Neural progenitor cell (in vitro differentiated cells): ENCODE data around the gene TEPSIN. TPM values are rescaled to one million over a fixed set of nuclear protein-coding genes. Genes with fewer than 3 reads are reported as not detected.

Experiments
- DNase-seq: peaks from one replicate; pipeline ENCODE4 v3.0.0-alpha.2; 2016; ENCODE audit warnings: low spot score
- H2AFZ ChIP-seq: fragments of 200-600 bp; sonication (generic); replicated peaks from 2 replicates; pipeline ENCODE4 v1.6.1; 2016; ENCODE audit warnings: antibody characterized with exemption
- H3F3A ChIP-seq: fragments of 200-600 bp; sonication (generic); 2 replicates; pipeline ENCODE4 v1.6.1; 2016; ENCODE audit warnings: antibody characterized with exemption, low read depth
- H3K27ac ChIP-seq: fragments of 200-600 bp; sonication (generic); 2 replicates; pipeline ENCODE4 v1.5.1; 2016; ENCODE audit warnings: mild to moderate bottlenecking
- H3K27me3 ChIP-seq: fragments of 200-600 bp; sonication (generic); 2 replicates; pipeline ENCODE4 v1.6.1; 2016; ENCODE audit warnings: mild to moderate bottlenecking, moderate library complexity
- H3K36me3 ChIP-seq: fragments of 200-600 bp; sonication (generic); 2 replicates; pipeline ENCODE4 v1.5.1; 2016
- H3K4me1 ChIP-seq: fragments of 200-600 bp; sonication (generic); 2 replicates; pipeline ENCODE4 v1.6.1; 2016; ENCODE audit warnings: mixed run types
- H3K4me2 ChIP-seq: fragments of 200-600 bp; sonication (generic); 2 replicates; pipeline ENCODE4 v1.6.1; 2016
- H3K4me3 ChIP-seq: fragments of 200-600 bp; sonication (generic); 2 replicates; pipeline ENCODE4 v1.5.1; 2016
- H3K79me2 ChIP-seq: fragments of 200-600 bp; sonication (generic); 2 replicates; pipeline ENCODE4 v1.6.1; 2016; ENCODE audit warnings: low read depth
- H3K9ac ChIP-seq: fragments of 200-600 bp; sonication (generic); 2 replicates; pipeline ENCODE4 v1.6.1; 2016
- H3K9me3 ChIP-seq: fragments of 200-600 bp; sonication (generic); 2 replicates; pipeline ENCODE4 v1.5.1; 2016; ENCODE audit warnings: low read depth
- H4K20me1 ChIP-seq: fragments of 200-600 bp; sonication (generic); 2 replicates; pipeline ENCODE4 v1.6.1; 2016; ENCODE audit warnings: low read depth
- H3K27ac Mint-ChIP-seq: 3 replicates; pipeline ENCODE4 v1.8.0; 2021; ENCODE audit warnings: mixed read lengths
- H3K27me3 Mint-ChIP-seq: 2 replicates; pipeline ENCODE4 v1.8.0; 2022; ENCODE audit warnings: low read depth, mild to moderate bottlenecking, inconsistent platforms, moderate library complexity, mixed read lengths; ENCODE audit not compliant: insufficient read depth
- H3K36me3 Mint-ChIP-seq: 3 replicates; pipeline ENCODE4 v1.8.0; 2021; ENCODE audit warnings: mixed read lengths
- H3K4me1 Mint-ChIP-seq: 3 replicates; pipeline ENCODE4 v1.8.0; 2021; ENCODE audit warnings: mixed read lengths
- H3K4me3 Mint-ChIP-seq: 3 replicates; pipeline ENCODE4 v1.8.0; 2021; ENCODE audit warnings: mild to moderate bottlenecking, moderate library complexity, mixed read lengths
- H3K9me3 Mint-ChIP-seq: 3 replicates; pipeline ENCODE4 v1.8.0; 2020; ENCODE audit warnings: mixed read lengths
- EZH2 ChIP-seq: fragments of 200-600 bp; sonication (generic); IDR thresholded peaks from 2 replicates; pipeline ENCODE4 v1.6.1; 2017; ENCODE audit warnings: antibody characterized with exemption, mild to moderate bottlenecking, moderate library complexity
- EZH2phosphoT487 ChIP-seq: fragments of 200-600 bp; sonication (generic); IDR thresholded peaks from 2 replicates; pipeline ENCODE4 v1.6.1; 2017; ENCODE audit warnings: antibody characterized with exemption
- total RNA-seq: library from RNA; depleted of rRNA; stranded (reverse); fragments of >200 nt; gene quantifications from 2 replicates; pipeline ENCODE4 v1.2.3, GENCODE V29; 2015; ENCODE audit warnings: low replicate concordance
- TF ChIP-seq, protein P1 (sequence below): fragments of 200-600 bp; sonication (generic); IDR thresholded peaks from 2 replicates; pipeline ENCODE4 v1.5.1; 2017; ENCODE audit warnings: antibody characterized with exemption, mild to moderate bottlenecking

The TEPSIN gene
- total RNA-seq, 1 donor from 2014 or later = 20.6 TPM

DNA sequence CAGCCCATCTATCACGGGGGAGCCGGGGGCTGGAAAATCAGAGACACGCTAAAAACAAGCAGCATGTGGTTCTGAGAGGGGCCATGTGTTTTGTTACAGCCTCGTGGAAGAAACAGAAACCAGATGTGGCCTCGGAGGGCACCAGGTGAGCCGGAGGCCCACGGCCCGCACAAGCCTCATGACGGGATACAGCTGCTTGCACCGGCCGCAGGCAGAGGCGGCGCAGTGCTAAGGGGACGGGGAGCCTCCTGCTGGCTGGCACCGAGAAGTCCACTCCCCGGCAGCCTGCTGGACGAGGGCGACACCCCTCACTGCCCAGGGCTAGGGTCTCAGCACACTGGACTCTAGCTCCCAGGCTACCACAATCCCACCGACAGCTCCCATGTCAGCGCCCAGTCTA is 19.4 kb upstream of the TEPSIN start:
- TF ChIP-seq, protein P1, sequence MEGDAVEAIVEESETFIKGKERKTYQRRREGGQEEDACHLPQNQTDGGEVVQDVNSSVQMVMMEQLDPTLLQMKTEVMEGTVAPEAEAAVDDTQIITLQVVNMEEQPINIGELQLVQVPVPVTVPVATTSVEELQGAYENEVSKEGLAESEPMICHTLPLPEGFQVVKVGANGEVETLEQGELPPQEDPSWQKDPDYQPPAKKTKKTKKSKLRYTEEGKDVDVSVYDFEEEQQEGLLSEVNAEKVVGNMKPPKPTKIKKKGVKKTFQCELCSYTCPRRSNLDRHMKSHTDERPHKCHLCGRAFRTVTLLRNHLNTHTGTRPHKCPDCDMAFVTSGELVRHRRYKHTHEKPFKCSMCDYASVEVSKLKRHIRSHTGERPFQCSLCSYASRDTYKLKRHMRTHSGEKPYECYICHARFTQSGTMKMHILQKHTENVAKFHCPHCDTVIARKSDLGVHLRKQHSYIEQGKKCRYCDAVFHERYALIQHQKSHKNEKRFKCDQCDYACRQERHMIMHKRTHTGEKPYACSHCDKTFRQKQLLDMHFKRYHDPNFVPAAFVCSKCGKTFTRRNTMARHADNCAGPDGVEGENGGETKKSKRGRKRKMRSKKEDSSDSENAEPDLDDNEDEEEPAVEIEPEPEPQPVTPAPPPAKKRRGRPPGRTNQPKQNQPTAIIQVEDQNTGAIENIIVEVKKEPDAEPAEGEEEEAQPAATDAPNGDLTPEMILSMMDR = peak; percentile 38
- TF ChIP-seq EZH2phosphoT487 (no peak), EZH2 (no peak)
- Mint-ChIP-seq H3K4me3 (no peak overlapping the region), H3K27ac (no peak overlapping the region), H3K9me3 (no peaks in the 10 kb centered on the region), H3K36me3 (peaks cover 10% of the 10 kb centered on the region), H3K4me1 (peaks cover 24% of the 10 kb centered on the region), H3K27me3 (peaks cover 6% of the 10 kb centered on the region)
- peaks cover 16% of the 10 kb centered on the region for H4K20me1 ChIP-seq
- H3K4me2 ChIP-seq = no peak overlapping the region
- peaks cover 17% of the 10 kb centered on the region for H3F3A ChIP-seq
- no peak overlapping the region for H3K9ac ChIP-seq
- no peak overlapping the region for H3K27ac ChIP-seq
- H3K36me3 ChIP-seq = no peaks in the 10 kb centered on the region
- DNase-seq = peak; percentile 57
- no peaks in the 10 kb centered on the region for H3K27me3 ChIP-seq
- H3K4me1 ChIP-seq = peaks cover 5% of the 10 kb centered on the region
- no peaks in the 10 kb centered on the region for H3K9me3 ChIP-seq
- H2AFZ ChIP-seq = no peak overlapping the region
- H3K4me3 ChIP-seq = no peak overlapping the region
- H3K79me2 ChIP-seq = no peaks in the 10 kb centered on the region

DNA sequence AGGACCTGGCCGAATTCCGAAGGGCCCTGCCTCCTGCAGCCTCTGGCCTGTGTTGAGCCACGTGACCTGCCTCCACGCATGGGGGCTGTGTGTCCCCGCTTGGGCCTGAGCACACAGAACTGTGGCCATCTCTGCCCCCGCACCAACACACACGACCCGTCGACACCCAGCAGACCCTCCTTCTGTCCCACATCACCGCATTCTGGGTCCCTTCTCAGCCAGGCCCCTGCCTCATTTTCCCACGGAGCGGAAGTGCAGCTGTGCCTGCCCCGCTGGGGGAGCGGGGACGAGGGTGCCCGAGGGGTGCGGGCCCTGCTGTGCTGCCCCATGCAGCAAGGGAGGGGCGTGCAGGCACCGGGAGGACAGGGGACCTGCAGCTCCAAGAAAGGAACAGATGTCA is 18.7 kb upstream of the TEPSIN start:
- no peaks in the 10 kb centered on the region for H3K27me3 ChIP-seq
- H3K4me1 ChIP-seq = peaks cover 5% of the 10 kb centered on the region
- peaks cover 30% of the 10 kb centered on the region for H3K4me1 Mint-ChIP-seq
- no peak overlapping the region for H3K27ac ChIP-seq
- no peak overlapping the region for H3K4me2 ChIP-seq
- H4K20me1 ChIP-seq = peaks cover 20% of the 10 kb centered on the region
- H3K36me3 Mint-ChIP-seq = peaks cover 9% of the 10 kb centered on the region
- H3F3A ChIP-seq = peaks cover 23% of the 10 kb centered on the region
- H3K36me3 ChIP-seq = no peaks in the 10 kb centered on the region
- H3K79me2 ChIP-seq = no peaks in the 10 kb centered on the region
- H3K9me3 ChIP-seq = no peaks in the 10 kb centered on the region
- H3K9me3 Mint-ChIP-seq = no peaks in the 10 kb centered on the region
- no peak overlapping the region for H3K4me3 ChIP-seq
- H3K27me3 Mint-ChIP-seq = peaks cover 6% of the 10 kb centered on the region
- no peak overlapping the region for H3K4me3 Mint-ChIP-seq
- TF ChIP-seq EZH2 = no peak
- TF ChIP-seq, protein P1 = no peak
- TF ChIP-seq EZH2phosphoT487 = no peak
- no peak for DNase-seq
- H3K27ac Mint-ChIP-seq = no peak overlapping the region
- no peak overlapping the region for H3K9ac ChIP-seq
- H2AFZ ChIP-seq = no peak overlapping the region

DNA sequence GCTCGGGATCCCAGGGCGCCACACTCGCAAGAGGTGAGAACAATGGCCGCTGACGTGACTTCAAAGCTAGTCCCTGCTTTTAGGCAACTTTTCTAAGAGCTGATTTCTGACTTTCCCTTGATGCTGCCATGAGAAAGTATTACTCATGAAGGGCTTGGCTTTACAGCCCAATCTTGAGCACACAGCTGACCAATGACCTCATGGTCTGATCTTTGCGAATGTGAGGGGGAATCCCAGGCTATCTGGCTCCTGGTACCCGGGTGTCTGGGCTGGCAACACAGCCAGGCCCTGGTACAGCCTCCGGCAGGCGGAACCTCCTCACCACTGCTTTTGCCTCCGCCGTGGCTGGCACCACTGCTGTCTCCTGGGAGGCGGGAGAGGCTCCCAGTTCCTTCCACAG is 17.8 kb upstream of the TEPSIN start:
- Histone ChIP-seq H3K36me3 (no peaks in the 10 kb centered on the region), H3K4me2 (no peak overlapping the region), H3K9ac (no peak overlapping the region), H3K27ac (no peak overlapping the region), H3K27me3 (no peaks in the 10 kb centered on the region), H2AFZ (no peak overlapping the region), H3K79me2 (no peaks in the 10 kb centered on the region), H3K9me3 (no peaks in the 10 kb centered on the region), H3K4me3 (no peak overlapping the region), H4K20me1 (peaks cover 28% of the 10 kb centered on the region), H3F3A (peaks cover 23% of the 10 kb centered on the region), H3K4me1 (peaks cover 5% of the 10 kb centered on the region)
- peaks cover 6% of the 10 kb centered on the region for H3K36me3 Mint-ChIP-seq
- H3K9me3 Mint-ChIP-seq = no peaks in the 10 kb centered on the region
- no peak overlapping the region for H3K4me3 Mint-ChIP-seq
- H3K4me1 Mint-ChIP-seq = peaks cover 36% of the 10 kb centered on the region
- TF ChIP-seq EZH2 (no peak), EZH2phosphoT487 (no peak)
- TF ChIP-seq, protein P1 = no peak
- H3K27ac Mint-ChIP-seq = no peak overlapping the region
- peaks cover 6% of the 10 kb centered on the region for H3K27me3 Mint-ChIP-seq
- DNase-seq = no peak
